OCI-LY1 (cell line): ENCODE results near the gene TBC1D2B.
"Not testable (repeated sequence)": the region's sequence is repeated elsewhere in the genome, so short reads cannot be mapped to it uniquely, and the experiment has no call there.

ENCODE experiments used
- CTCF ChIP-seq: fragments of 200-600 bp; sonication (generic), shearing (Covaris generic); IDR thresholded peaks from 2 replicates; pipeline ENCODE4 v1.5.1; 2017; ENCODE audit warnings: mild to moderate bottlenecking, antibody characterized with exemption, low read length, moderate library complexity, mixed read lengths
- EZH2 ChIP-seq: fragments of 200-600 bp; sonication (generic), shearing (Covaris generic); IDR thresholded peaks from 2 replicates; pipeline ENCODE4 v1.8.0; 2017; ENCODE audit warnings: borderline replicate concordance, mixed run types, mild to moderate bottlenecking, antibody characterized with exemption, low read length, moderate library complexity, mixed read lengths

- TF ChIP-seq CTCF, EZH2: not testable (repeated sequence)
Observed at GRCh38 chr15:77991658-77992201, 85.8 kb downstream of the TBC1D2B start.
